GM18873 (cell line): ENCODE measurements around the gene KIF1B.
"Not testable (repeated sequence)": the region's sequence is repeated elsewhere in the genome, so short reads cannot be mapped to it uniquely, and the experiment has no call there.

Experiments used
- ATAC-seq: cut with Tn5 transposase; IDR thresholded peaks from one replicate; pipeline ENCODE4 v1.9.1; 2021; ENCODE audit warnings: mild to moderate bottlenecking, moderate library complexity, moderate number of reproducible peaks; ENCODE audit not compliant: unreplicated experiment, low FRiP score

Gene KIF1B

GRCh38 chr1:10232163-10232562 is 21.8 kb downstream of the KIF1B start:
- ATAC-seq: no peak

DNA sequence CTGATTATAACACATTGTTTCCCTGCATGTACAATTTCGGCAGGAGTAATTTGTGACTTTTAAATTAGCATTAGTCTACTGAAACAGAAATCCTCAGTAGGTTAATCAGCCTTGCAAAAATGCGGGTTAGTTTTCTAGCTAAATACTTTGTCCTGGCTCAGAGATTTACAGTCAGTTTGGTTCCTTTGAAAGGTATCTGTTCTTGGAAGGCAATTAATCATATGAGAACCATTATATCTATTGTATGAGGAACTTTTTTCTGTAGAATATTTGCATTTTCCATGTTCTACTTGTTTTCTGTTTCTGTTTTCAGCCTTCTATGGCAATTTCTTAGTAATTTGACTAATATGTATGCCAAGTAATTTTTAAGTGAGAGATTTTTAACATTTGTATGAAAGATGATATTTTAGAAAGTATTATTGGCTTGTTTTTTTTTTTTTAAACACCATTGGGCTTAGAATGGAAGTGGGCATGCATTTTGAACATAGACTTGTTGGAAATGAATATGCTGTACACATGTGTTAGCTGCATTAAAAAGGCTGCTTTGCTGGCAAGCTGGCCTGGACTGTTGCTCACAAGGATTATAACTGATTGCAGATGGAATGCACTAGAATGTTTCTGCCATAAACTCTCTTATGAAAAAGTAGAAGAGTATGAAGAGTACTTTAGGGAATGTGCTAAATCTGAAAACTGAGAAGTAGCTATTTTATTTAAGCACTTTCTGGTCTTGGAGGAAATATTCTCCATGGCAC is 26.2 kb downstream of the KIF1B start:
- no peak for ATAC-seq

DNA sequence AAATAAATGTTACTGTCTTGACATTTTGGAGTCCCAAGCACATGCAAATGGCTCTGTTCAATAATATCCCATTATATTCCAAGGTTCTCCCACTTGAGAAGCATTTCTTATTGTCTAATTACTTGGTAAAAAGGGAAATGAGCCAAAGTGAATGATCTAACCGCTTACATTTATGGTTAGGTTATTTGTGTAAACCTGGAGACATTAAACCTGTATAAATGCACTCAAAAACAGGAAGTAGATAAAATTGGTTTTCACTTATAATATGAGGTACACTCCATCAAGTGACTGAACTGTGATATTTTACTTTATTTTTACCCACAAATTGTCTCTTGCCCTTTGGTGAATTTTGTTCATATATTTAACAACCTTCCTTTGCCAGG is 26.8 kb downstream of the KIF1B start:
- no peak for ATAC-seq

- ATAC-seq: no peak
Observed at GRCh38 chr1:10242135-10242534, 31.8 kb downstream of the KIF1B start.

- no peak for ATAC-seq
Observed at GRCh38 chr1:10242811-10243210, 32.4 kb downstream of the KIF1B start.

DNA sequence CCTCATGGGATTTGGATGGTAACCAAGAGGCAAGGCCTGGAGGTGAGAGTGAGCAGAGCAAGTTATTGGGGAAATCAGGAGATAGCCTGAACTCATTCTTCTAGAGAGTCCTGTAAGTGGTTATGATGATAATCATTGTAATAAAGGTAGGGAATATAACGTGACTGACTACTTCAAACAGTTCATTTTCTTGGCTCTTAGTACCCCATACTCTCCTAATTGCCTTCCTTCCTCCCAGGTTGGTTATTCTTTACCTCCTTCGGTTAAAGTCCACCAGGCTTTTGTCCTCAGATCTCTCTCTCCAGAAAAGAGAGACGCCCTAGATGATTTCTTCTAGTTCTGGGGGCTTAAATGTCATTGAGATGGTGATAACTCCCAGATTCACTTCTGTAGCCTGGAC is 35.3 kb downstream of the KIF1B start:
- ATAC-seq: no peak

- no peak for ATAC-seq
Observed at GRCh38 chr1:10249808-10250457, 39.6 kb downstream of the KIF1B start.

DNA sequence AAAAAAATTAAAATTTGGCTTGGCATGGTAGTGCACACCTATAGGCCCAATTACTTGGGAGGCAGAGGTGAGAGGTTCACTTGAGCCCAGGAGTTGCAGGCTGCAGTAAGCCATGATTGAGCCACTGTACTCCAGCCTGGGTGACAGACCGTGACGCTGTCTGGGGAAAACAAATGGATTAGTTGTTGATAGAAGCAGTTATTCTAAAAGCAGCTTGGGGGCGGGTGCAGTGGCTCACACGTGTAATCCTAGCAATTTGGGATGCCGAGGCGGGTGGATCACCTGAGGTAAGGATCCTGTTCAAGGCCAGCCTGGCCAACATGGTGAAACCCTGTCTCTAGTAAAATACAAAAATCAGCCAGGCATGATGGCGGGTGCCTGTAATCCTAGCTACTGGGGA is 40.3 kb downstream of the KIF1B start:
- no peak for ATAC-seq

DNA sequence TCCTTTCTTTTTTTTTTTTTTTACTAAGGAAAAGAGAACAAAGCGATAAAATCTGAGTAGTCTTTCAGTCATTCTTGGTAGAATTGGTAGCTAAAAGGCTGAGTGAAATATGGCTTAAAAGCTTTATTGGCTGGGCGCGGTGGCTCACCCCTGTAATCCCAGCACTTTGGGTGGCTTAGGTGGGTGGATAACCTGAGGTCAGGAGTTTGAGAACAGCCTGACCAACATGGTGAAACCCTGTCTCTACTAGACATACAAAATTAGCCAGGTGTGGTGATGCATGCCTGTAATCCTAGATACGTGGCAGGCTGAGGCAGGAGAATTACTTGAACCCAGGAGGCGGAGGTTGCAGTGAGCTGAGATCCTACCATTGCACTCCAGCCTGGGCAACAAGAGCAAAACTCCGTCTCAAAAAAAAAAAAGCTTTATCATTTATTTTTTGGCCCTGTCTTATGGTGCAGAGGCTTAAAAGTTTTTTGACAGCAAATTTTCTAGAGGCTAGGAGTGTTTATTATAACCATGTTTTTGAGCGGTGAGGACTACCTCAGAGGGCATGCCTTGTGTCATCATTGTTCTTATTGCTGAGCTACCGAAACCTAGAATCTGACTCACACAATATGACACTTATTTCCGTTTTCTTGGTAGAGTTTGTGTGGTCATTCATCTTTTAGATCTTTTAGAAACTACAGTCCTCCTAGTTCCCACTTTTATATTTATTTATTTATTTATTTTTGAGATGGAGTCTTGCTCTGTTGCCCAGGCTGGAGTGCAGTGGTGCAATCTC is 41.1 kb downstream of the KIF1B start:
- not testable (repeated sequence) for ATAC-seq

GRCh38 chr1:10252508-10252907 is 42.1 kb downstream of the KIF1B start:
- ATAC-seq: no peak

- ATAC-seq: no peak
Observed at GRCh38 chr1:10253149-10253548, 42.8 kb downstream of the KIF1B start.

DNA sequence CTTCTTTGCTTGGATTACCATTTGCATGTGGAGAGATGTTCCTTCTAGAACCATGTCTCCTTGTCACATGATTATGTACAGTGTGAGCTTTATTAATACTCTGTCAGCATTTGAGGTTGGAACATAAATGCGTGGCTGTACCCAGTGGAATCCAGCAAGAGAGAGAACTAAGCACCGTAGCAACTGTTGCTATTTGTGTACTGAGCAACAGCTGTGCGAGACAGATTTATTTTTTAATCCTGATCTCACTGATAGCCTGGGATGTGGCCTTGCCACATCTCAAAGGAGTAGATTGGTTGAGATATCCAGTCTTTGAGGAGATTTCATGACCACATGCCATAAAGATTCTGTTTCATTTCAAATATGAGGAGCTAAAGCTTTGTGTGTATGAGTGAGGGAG is 43.4 kb downstream of the KIF1B start:
- ATAC-seq: no peak

DNA sequence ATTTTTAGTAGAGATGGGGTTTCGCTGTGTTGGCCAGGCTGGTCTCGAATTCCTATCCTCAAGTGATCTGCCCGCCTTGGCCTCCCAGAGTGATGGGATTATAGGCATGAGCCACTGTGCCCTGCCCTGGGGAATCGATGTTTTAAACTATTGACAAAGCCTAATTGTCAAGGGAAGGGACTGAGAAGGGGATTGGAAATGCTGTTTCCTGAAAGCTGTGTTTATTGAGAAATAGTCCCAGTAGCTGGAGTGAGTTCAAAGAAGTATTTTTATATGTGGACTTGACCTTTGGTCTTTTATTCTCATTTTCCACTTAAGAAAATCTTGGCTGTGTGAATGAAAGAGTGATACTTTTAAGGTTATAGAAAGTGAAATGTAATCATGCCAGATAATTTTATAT is 47.5 kb downstream of the KIF1B start:
- no peak for ATAC-seq

DNA sequence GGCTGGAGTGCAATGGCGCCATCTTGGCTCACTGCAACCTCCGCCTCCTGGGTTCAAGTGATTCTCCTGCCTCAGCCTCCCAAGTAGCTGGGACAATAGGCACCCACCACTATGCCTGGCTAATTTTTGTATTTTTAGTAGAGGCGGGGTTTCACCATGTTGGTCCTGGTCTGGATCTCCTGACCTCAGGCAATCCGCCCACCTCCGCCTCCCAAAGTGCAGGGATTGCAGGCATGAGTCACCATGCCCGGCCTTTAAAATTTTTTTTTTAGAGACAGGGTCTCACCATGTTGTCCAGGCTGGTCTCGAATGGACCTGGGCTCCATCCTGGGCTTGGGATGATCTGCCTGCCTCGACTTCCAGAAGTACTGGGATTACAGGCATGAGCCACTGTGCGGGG is 49.2 kb downstream of the KIF1B start:
- not testable (repeated sequence) for ATAC-seq

DNA sequence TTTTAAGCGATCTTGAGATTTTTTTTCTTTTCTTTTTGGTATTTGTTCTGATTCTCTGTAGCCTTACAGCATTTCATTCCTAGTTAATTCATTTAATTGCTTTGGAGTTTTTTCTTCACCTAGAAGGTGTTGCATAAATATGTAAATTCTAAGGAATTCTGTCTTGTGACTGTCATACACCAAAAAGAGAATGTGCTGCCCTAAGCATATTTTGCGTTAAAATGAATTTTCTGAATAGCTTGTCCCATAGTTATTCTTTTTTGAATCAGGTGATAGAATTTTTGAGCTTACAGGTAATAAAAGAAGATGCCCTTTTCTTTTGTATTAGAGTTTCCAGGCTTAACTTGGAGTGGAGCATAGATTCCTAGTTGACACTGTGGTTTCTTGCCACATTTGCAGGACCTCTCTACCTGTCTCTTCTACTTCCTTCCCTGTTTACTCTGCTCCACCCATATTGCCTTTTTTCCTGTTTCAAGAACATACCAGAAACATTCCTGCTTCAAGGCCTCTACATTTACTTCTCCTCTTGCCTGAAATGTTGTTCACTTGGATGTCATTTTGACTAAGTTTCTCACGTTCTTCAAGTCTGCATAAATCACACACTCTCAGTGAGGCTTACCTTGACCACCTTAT is 53.2 kb downstream of the KIF1B start:
- no peak for ATAC-seq

- no peak for ATAC-seq
Observed at GRCh38 chr1:10265027-10265426, 54.7 kb downstream of the KIF1B start.

- ATAC-seq: no peak
Observed at GRCh38 chr1:10265900-10266299, 55.5 kb downstream of the KIF1B start.

- no peak for ATAC-seq
Observed at GRCh38 chr1:10267319-10267718, 56.9 kb downstream of the KIF1B start.

DNA sequence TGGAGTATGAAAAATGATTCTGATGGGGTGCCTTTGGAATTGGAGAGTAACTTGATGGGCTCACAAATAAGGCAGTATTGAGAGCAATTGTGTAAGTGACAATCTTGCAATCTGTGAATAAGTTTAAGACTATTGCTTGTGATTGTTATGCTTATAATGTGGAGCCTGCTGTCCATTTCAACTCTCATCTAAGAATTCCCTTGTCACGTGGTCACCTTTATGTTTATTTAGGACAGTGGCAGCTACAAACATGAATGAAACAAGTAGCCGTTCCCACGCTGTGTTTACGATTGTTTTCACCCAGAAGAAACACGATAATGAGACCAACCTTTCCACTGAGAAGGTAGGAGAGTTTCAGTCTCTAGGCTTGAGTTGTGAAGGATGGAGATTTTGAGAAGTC is 57.6 kb downstream of the KIF1B start:
- no peak for ATAC-seq

- no peak for ATAC-seq
Observed at GRCh38 chr1:10271090-10271489, 60.7 kb downstream of the KIF1B start.

DNA sequence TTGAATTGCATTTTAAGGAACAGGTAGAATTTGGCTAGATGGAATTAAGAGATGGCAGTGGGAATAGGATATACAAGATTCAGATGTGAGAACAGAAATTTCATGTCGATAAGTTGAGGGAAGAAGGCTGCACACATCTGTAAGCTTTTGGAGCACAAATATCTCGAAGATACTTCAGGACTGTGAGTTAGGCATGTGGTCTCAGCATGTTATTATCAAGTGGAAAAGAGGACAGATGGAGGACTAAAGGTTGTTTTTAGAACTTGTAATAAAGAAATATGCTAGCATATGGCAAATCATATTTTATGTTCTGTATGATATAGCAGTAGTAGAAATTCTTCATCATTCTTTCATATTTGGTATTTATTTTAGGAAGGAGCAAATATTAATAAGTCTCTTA is 61.5 kb downstream of the KIF1B start:
- ATAC-seq: no peak
